Ishikawa (cell line): ENCODE data around the gene TMEM171.

Experiments used
- CEBPB ChIP-seq: IDR thresholded peaks from 2 replicates; pipeline ENCODE4 v1.6.1; 2012
- CREB1 ChIP-seq: IDR thresholded peaks from 2 replicates; pipeline ENCODE4 v1.6.1; 2012; ENCODE audit warnings: low read depth
- EGR1 ChIP-seq: IDR thresholded peaks from 2 replicates; pipeline ENCODE4 v1.6.1; 2012
- EP300 ChIP-seq: IDR thresholded peaks from 2 replicates; pipeline ENCODE4 v1.6.1; 2012; ENCODE audit warnings: borderline replicate concordance
- FOXM1 ChIP-seq: IDR thresholded peaks from 2 replicates; pipeline ENCODE4 v1.6.1; 2012; ENCODE audit warnings: low read depth, borderline replicate concordance
- MAX ChIP-seq: IDR thresholded peaks from 2 replicates; pipeline ENCODE4 v1.6.1; 2012
- NFIC ChIP-seq: IDR thresholded peaks from 2 replicates; pipeline ENCODE4 v1.6.1; 2012
- REST ChIP-seq: IDR thresholded peaks from 2 replicates; pipeline ENCODE4 v1.6.1; 2012; ENCODE audit warnings: low read depth, mild to moderate bottlenecking
- TAF1 ChIP-seq: IDR thresholded peaks from 2 replicates; pipeline ENCODE4 v1.6.1; 2012; ENCODE audit warnings: low read depth, mild to moderate bottlenecking
- TEAD4 ChIP-seq: IDR thresholded peaks from 2 replicates; pipeline ENCODE4 v1.6.1; 2012

- TF ChIP-seq TEAD4 (no peak), EGR1 (no peak), CEBPB (no peak), MAX (no peak), CREB1 (no peak), REST (no peak), NFIC (no peak), FOXM1 (no peak), TAF1 (no peak), EP300 (no peak)
Measured at GRCh38 chr5:73120222-73121118, at the start of gene TMEM171.
